ENCODE measurements around the gene HSFX3.

The HSFX3 gene

DNA sequence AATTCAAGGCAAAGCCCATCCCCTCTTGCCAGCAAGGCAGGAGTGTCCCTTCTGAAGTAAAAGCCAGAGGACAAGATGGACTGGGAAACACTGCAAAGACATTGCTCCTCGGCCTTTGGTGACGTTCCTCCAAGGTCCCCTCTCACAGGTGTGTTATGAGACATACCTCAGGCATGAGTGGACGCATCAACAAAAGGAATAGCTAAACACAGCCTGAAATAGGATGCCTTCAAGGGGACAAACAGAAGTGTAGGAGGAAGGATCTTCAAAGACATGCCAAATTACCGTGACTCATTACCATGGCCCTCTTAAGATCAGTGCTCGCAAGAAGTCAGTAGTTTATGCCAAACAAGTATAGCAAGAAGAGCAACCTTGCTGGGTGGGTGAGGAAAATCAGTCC lies 38.6 kb downstream of the HSFX3 start:
- in situ Hi-C loops (cut with MboI; ENCODE audit: low pct_unique_long_range_greater_than_20kb, low sequenced_read_pairs, unreplicated experiment) = no loop called here
- DNase-seq (ENCODE audit: low spot score) = no peak

DNA sequence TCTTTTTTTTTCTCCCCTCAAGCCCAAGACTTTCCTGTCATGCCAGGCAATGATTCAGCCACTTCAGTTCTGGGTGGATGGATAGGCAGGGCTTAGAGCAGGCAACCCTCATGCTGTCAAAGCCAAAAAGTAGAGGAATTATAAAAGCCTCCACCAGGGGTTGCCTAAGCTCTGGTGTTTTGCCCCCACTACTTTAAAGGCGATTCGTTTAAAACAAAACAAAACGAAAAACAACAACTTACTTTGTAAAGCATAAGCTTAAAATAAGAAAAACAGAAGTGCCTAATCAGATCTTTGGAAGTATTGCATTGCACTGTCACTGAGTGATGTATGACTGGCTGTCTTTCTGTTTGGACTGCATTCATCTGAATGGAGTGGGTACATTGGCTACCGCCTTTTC lies 39.3 kb downstream of the HSFX3 start:
- TF ChIP-seq, protein P1, sequence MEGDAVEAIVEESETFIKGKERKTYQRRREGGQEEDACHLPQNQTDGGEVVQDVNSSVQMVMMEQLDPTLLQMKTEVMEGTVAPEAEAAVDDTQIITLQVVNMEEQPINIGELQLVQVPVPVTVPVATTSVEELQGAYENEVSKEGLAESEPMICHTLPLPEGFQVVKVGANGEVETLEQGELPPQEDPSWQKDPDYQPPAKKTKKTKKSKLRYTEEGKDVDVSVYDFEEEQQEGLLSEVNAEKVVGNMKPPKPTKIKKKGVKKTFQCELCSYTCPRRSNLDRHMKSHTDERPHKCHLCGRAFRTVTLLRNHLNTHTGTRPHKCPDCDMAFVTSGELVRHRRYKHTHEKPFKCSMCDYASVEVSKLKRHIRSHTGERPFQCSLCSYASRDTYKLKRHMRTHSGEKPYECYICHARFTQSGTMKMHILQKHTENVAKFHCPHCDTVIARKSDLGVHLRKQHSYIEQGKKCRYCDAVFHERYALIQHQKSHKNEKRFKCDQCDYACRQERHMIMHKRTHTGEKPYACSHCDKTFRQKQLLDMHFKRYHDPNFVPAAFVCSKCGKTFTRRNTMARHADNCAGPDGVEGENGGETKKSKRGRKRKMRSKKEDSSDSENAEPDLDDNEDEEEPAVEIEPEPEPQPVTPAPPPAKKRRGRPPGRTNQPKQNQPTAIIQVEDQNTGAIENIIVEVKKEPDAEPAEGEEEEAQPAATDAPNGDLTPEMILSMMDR (IDR thresholded peaks at IDR 0.05; ENCODE audit: extremely low read depth, insufficient read depth, missing control alignments) = no peak
- DNase-seq (ENCODE audit: low spot score) = no peak
- in situ Hi-C loops (cut with MboI; ENCODE audit: low pct_unique_long_range_greater_than_20kb, low sequenced_read_pairs, unreplicated experiment) = no loop called here

More for the DNA sequence above, 38.6 kb downstream of the HSFX3 start:
- TF ChIP-seq, protein P1 (IDR thresholded peaks at IDR 0.05; ENCODE audit: extremely low read depth, insufficient read depth, missing control alignments) = no peak

DNA sequence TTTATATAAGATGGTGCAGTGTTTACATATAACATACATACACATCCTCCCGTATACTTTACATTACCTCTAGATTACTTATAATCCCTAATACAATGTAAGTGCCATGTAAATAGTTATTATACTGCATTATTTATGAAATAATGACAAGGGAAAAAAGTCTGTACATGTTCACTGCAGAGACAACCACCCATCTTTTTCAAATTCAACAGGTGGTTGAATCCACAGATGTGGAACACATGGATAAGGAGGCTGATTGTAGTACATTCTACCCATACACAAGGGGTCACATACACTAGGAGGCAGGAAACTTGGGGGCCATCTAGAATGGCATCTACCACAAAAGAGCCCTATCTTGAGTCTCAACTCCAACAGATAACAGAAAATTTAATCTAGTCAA lies 41.3 kb downstream of the HSFX3 start:
- TF ChIP-seq, protein P1 (IDR thresholded peaks at IDR 0.05; ENCODE audit: extremely low read depth, insufficient read depth, missing control alignments) = no peak
- in situ Hi-C loops (cut with MboI; ENCODE audit: low pct_unique_long_range_greater_than_20kb, low sequenced_read_pairs, unreplicated experiment) = no loop called here
- DNase-seq (ENCODE audit: low spot score) = no peak

DNA sequence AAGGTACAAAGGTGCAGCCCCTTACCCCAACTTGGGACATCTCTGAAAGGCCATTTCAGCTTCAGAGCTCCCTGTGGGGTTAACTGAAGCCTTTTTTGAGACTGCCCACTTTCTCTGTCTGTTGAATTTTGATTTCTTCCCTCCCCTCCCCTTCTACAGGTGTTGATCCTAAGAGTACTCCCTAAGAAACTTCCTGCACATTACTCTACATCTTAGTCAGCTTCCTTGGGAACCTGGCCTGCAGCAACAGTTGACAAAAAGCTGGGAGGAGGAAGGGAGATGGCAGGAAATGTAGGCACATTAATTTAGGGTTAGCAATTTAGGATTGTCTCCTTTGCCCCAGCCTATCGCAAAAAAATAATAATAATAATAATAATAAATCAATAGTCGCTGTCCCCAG lies 43.4 kb downstream of the HSFX3 start:
- TF ChIP-seq, protein P1 (IDR thresholded peaks at IDR 0.05; ENCODE audit: extremely low read depth, insufficient read depth, missing control alignments) = no peak
- in situ Hi-C loops (cut with MboI; ENCODE audit: low pct_unique_long_range_greater_than_20kb, low sequenced_read_pairs, unreplicated experiment) = no loop called here
- DNase-seq (ENCODE audit: low spot score) = no peak

DNA sequence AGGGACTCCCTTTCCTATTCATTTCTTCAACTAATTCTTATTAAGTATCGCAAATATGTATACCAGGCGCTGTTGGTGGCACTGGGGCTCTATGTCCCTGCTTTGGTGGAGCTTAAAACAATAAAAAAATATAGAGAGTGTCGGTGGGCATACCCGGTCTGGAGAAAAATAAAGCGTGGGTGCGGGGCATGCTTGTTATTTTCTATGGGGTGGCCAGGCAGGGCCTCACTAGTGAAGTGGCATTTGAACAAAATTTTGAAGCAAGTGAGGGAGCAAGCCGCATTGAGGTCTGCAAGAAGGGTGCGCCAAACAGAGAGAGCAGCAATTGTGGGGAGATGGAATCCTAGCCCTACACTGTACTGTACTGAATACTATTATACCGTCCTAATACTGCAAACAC lies 44.1 kb downstream of the HSFX3 start:
- no peak for DNase-seq (ENCODE audit: low spot score)
- in situ Hi-C loops (cut with MboI; ENCODE audit: low pct_unique_long_range_greater_than_20kb, low sequenced_read_pairs, unreplicated experiment) = no loop called here
- TF ChIP-seq, protein P1 (IDR thresholded peaks at IDR 0.05; ENCODE audit: extremely low read depth, insufficient read depth, missing control alignments) = no peak

DNA sequence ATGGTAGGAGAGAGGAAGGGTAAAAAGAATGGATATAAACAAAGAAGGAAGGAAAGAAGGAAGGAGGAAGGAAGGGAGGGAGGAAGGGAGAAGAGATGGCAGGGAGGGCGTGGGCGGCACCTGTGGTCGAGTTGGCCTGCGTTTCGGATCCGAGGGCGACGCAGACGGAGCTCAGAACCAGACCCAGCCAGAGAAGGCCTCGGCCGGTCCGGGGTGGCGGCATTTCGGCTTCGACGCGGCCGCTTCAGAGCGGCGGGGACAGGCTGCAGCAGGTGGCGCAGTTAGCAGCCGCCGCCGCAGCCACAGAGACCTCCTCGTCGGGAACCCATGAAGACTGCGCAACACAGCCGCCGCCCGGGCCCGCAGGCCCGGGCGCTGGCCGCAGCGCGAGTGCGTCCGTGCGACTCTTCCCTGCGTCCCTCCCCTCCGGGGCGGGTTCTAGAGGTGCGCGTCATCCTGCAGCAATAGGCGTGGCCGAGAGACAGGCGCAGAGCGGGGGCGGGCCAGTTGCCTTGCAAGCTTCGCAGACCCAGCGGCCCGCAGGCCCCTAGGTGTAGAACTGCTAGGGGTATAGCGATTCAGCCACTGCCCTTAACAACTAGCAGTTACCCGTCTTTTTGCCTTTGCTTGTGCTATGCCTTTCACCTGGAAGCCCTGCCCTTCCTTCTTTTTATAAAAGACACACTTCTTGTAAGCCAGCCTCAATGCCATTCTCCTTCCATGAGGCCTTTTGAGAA lies 44.6 kb downstream of the HSFX3 start, which contains the start of gene IDS:
TSS of gene IDS (minus strand) at position 392 of the 737 bp plus-strand sequence. CDS start at position 223, 169 bp downstream.
- peak; percentile 87 for DNase-seq (ENCODE audit: low spot score)
- TF ChIP-seq, protein P1 (IDR thresholded peaks at IDR 0.05; ENCODE audit: extremely low read depth, insufficient read depth, missing control alignments) = no peak
- in situ Hi-C loops (cut with MboI; ENCODE audit: low pct_unique_long_range_greater_than_20kb, low sequenced_read_pairs, unreplicated experiment) = no loop called here
